ENCODE results near the gene RAP1A.
"Not testable (repeated sequence)": the region's sequence is repeated elsewhere in the genome, so short reads cannot be mapped to it uniquely, and the experiment has no call there.

The RAP1A gene

GRCh38 chr1:111665497-111665896, 45.9 kb downstream of the RAP1A start:
- ChIA-PET POLR2A (ENCODE audit: low non-redundant PET) (no interaction called here), CTCF (interaction anchor here (0.6 kb wide), 1 partner anchor 158 kb away, joined by 4 read pairs; no protein-coding TSS in a partner anchor)
- no peak for TF ChIP-seq CTCF (conservative IDR thresholded peaks at IDR 0.05; ENCODE audit: low read depth)
- no peak for DNase-seq (ENCODE audit: low spot score)
- no peak overlapping the region for H3K27ac ChIP-seq

GRCh38 chr1:111666828-111667227, 47.2 kb downstream of the RAP1A start:
- H3K27ac ChIP-seq: no peak overlapping the region
- ChIA-PET POLR2A (ENCODE audit: low non-redundant PET) (no interaction called here), CTCF (interaction anchor here (0.6 kb wide), 1 partner anchor 75 kb away, joined by 3 read pairs; no protein-coding TSS in a partner anchor)
- no peak for DNase-seq (ENCODE audit: low spot score)
- no peak for TF ChIP-seq CTCF (conservative IDR thresholded peaks at IDR 0.05; ENCODE audit: low read depth)

GRCh38 chr1:111669268-111669667, 49.7 kb downstream of the RAP1A start:
- no peak overlapping the region for H3K27ac ChIP-seq
- no peak for TF ChIP-seq CTCF (conservative IDR thresholded peaks at IDR 0.05; ENCODE audit: low read depth)
- ChIA-PET CTCF (no interaction called here), POLR2A (ENCODE audit: low non-redundant PET) (no interaction called here)
- no peak for DNase-seq (ENCODE audit: low spot score)

- CTCF ChIA-PET: no interaction called here
- no peak for TF ChIP-seq CTCF (conservative IDR thresholded peaks at IDR 0.05; ENCODE audit: low read depth)
- POLR2A ChIA-PET (ENCODE audit: low non-redundant PET): no interaction called here
- DNase-seq (ENCODE audit: low spot score): no peak
- no peak overlapping the region for H3K27ac ChIP-seq
Measured at GRCh38 chr1:111671852-111672251, 52.3 kb downstream of the RAP1A start.

- DNase-seq (ENCODE audit: low spot score): no peak
- no peak for TF ChIP-seq CTCF (conservative IDR thresholded peaks at IDR 0.05; ENCODE audit: low read depth)
- ChIA-PET POLR2A (ENCODE audit: low non-redundant PET) (no interaction called here), CTCF (no interaction called here)
- no peak overlapping the region for H3K27ac ChIP-seq
Measured at GRCh38 chr1:111672331-111672730, 52.7 kb downstream of the RAP1A start.

GRCh38 chr1:111677604-111678003, 58.0 kb downstream of the RAP1A start:
- ChIA-PET CTCF (interaction anchor here (0.6 kb wide), 1 partner anchor 412 kb away, joined by 7 read pairs; no protein-coding TSS in a partner anchor), POLR2A (ENCODE audit: low non-redundant PET) (no interaction called here)
- no peak overlapping the region for H3K27ac ChIP-seq
- no peak for TF ChIP-seq CTCF (conservative IDR thresholded peaks at IDR 0.05; ENCODE audit: low read depth)
- no peak for DNase-seq (ENCODE audit: low spot score)

GRCh38 chr1:111679541-111679940, 60.0 kb downstream of the RAP1A start:
- no peak for DNase-seq (ENCODE audit: low spot score)
- no peak for TF ChIP-seq CTCF (conservative IDR thresholded peaks at IDR 0.05; ENCODE audit: low read depth)
- no peak overlapping the region for H3K27ac ChIP-seq
- CTCF ChIA-PET: interaction anchor here (0.6 kb wide), 1 partner anchor 525 kb away, joined by 3 read pairs; no protein-coding TSS in a partner anchor
- POLR2A ChIA-PET (ENCODE audit: low non-redundant PET): no interaction called here

GRCh38 chr1:111680212-111680800, 60.7 kb downstream of the RAP1A start:
- H3K27ac ChIP-seq; POLR2A ChIA-PET (ENCODE audit: low non-redundant PET); CTCF ChIA-PET; DNase-seq (ENCODE audit: low spot score): not testable (repeated sequence)

GRCh38 chr1:111685293-111686153, 65.9 kb downstream of the RAP1A start:
- DNase-seq (ENCODE audit: low spot score); CTCF ChIA-PET; POLR2A ChIA-PET (ENCODE audit: low non-redundant PET); H3K27ac ChIP-seq: not testable (repeated sequence)

All from RWPE1 (cell line).